Measurements from ENCODE around the gene TP53BP2.

DNA sequence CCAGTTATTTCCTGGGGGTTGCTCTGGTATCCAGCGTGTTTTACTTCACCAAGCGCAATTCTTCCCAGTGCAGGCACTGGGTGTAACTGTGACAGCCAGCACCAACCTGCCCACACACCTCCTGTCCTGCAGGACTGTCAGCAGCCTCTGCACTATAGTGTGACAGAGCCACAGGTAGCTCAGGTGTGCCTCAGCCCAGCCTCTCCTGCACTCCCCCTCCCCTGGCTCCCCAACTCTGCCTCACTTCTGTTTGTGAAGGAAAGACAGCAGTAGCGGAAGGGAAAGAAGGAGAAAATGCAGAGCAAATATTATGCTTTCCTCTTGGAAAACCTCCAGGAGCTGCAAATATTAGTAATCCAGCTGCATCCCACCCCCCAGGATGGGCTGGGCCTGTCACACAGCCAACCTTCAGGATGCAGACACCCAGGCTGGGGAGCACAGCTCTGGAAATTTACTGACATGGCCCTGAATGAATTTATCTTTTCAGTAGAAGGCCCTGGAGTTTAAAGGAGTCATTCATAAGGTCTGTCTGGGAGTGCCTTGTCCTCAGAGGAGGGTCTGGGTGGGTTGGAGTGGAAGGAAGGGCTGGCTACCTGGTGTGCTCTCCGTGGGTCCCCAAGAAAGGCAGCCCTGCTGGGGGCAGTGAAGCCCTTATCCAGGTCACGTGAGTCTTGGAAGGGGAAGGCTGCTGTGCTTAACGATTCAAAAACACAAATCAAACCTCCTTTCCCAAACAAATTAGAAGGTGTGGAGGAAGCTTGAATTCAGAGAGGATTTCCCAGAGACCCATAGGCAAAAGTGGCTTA lies 112.6 kb downstream of the TP53BP2 start:
- TF ChIP-seq POLR2AphosphoS5 (IDR thresholded peaks at IDR 0.05; ENCODE audit: low read depth, low read length) (no peak), TAF1 (IDR thresholded peaks at IDR 0.05; ENCODE audit: borderline replicate concordance, low read depth, low read length) (no peak), POLR2A (IDR thresholded peaks at IDR 0.05; ENCODE audit: low read depth, low read length) (no peak)

Measured in GM12892 (cell line).